GM23338 (cell line): ENCODE results near the gene KIF6. TPM values are rescaled to one million over a fixed set of nuclear protein-coding genes. Genes with fewer than 3 reads are reported as not detected.

Source experiments
- ETS1 ChIP-seq: IDR thresholded peaks from 2 replicates; pipeline ENCODE4 v1.6.1; 2016; ENCODE audit warnings: antibody characterized with exemption
- EZH2phosphoT487 ChIP-seq: fragments of 200-600 bp; sonication (generic); IDR thresholded peaks from one replicate; pipeline ENCODE4 v1.8.1; 2018; ENCODE audit warnings: antibody characterized with exemption; ENCODE audit not compliant: unreplicated experiment
- JUNB ChIP-seq: IDR thresholded peaks from one replicate; pipeline ENCODE4 v1.6.1; 2016; ENCODE audit warnings: antibody characterized with exemption; ENCODE audit not compliant: unreplicated experiment
- NANOG ChIP-seq: IDR thresholded peaks from 2 replicates; pipeline ENCODE4 v1.6.1; 2016; ENCODE audit warnings: antibody characterized with exemption, borderline replicate concordance
- POLR2AphosphoS5 ChIP-seq: IDR thresholded peaks from 2 replicates; pipeline ENCODE4 v1.6.1; 2016; ENCODE audit warnings: antibody characterized with exemption, low read depth
- REST ChIP-seq: IDR thresholded peaks from one replicate; pipeline ENCODE4 v1.6.1; 2018; ENCODE audit warnings: antibody characterized with exemption; ENCODE audit not compliant: unreplicated experiment
- STAT1 ChIP-seq: IDR thresholded peaks from one replicate; pipeline ENCODE4 v1.6.1; 2016; ENCODE audit warnings: antibody characterized with exemption; ENCODE audit not compliant: unreplicated experiment
- ZNF331 ChIP-seq: fragments of 250-450 bp; sonication (Bioruptor Pico); IDR thresholded peaks from 2 replicates; pipeline ENCODE4 v1.5.0; 2020; ENCODE audit warnings: low read depth, mild to moderate bottlenecking, moderate library complexity
- ZNF462 ChIP-seq: fragments of 250-450 bp; sonication (Bioruptor Pico); IDR thresholded peaks from 2 replicates; pipeline ENCODE4 v1.5.0; 2020; ENCODE audit warnings: mild to moderate bottlenecking, moderate library complexity
- polyA plus RNA-seq: library from polyadenylated mRNA; unstranded; fragments of >200 nt; fragmentation: Nextera tagmentation; extraction: Ambion mirVana; gene quantifications from 2 replicates; pipeline ENCODE4 v1.2.1, GENCODE V29; 2016
- total RNA-seq: library from RNA; depleted of rRNA; stranded (reverse); fragments of >200 nt; shearing (Covaris generic); gene quantifications from 2 replicates; pipeline ENCODE4 v1.2.3, GENCODE V29; 2014

KIF6 gene
- total and polyA plus RNA-seq, 2 experiments from 2014 or later: 0.87 to 1.7 TPM

GRCh38 chr6:39294899-39295298 lies 430.3 kb downstream of the KIF6 start (continued):
- TF ChIP-seq ZNF462 (CRISPR knock-in tag) (no peak), REST (no peak), JUNB (no peak), NANOG (no peak), POLR2AphosphoS5 (no peak), STAT1 (no peak), ETS1 (no peak), ZNF331 (no peak), EZH2phosphoT487 (no peak)
